ENCODE data around the gene TWNK. TPM values are rescaled to one million over a fixed set of nuclear protein-coding genes. Genes with fewer than 3 reads are reported as not detected.

The TWNK gene
- total and polyA plus RNA-seq, 2 of the 4 experiments (the other 2 are of a cell fraction): 7.7 to 8.8 TPM

GRCh38 chr10:101011517-101012423 lies 24.4 kb downstream of the TWNK start:
- H3K79me1 ChIP-seq (ENCODE audit: low read depth in 1 of 2, low read length in 2 of 2): peaks cover 3 to 28% of the 10 kb centered on the region in 2 experiments; a peak in 2 of 4 replicates
- H3K18ac ChIP-seq (ENCODE audit: low read depth, low read length): no peak overlapping the region
- no peak overlapping the region for H3K56ac ChIP-seq (ENCODE audit: extremely low read depth, insufficient read depth, low read length)
- intact Hi-C loops (cut with micrococcal nuclease): loop anchor here (10.0 kb wide), 1 partner anchor 447 kb away; no protein-coding TSS in a partner anchor
- peak overlapping the region; percentile 46 for H2AK5ac ChIP-seq (ENCODE audit: low read depth, low read length)
- H2AK9ac ChIP-seq (replicated peaks; ENCODE audit: low read depth, low read length, poor library complexity): peak overlapping the region; percentile 94
- peak overlapping the region; percentile 41 for H2BK120ac ChIP-seq (ENCODE audit: low read depth, low read length)
- dilution Hi-C loops (cut with HindIII; ENCODE audit: low sequenced_read_pairs, unreplicated experiment): no loop called here
- H4K91ac ChIP-seq (ENCODE audit: insufficient read depth, low read depth, low read length): peak overlapping the region; percentile 55
- no peak overlapping the region for H3K9ac ChIP-seq (ENCODE audit: low read depth, low read length)
- H3K4ac ChIP-seq (ENCODE audit: low read depth, low read length): peak overlapping the region; percentile 56
- H4K5ac ChIP-seq (ENCODE audit: low read depth, low read length): no peak overlapping the region; the same call in 1 of the 2 replicates
- H3K9me3 ChIP-seq (ENCODE audit: control insufficient read depth, insufficient read depth, low read length): no peaks in the 10 kb centered on the region
- CTCF ChIA-PET: interaction anchor here (1.5 to 2.0 kb wide), 3 partner anchors 10 to 14 kb away, joined by 5 to 13 read pairs (median 10); partner anchors contain the start of gene LZTS2
- ATAC-seq (ENCODE audit: low read depth) (no peak), DNase-seq (peak; percentile 29)
- in situ Hi-C loops (cut with MboI; ENCODE audit: low sequenced_read_pairs): no loop called here
- H3K23ac ChIP-seq (ENCODE audit: low read depth, low read length): no peak overlapping the region
- H3K9me1 ChIP-seq (ENCODE audit: insufficient read depth, low read length): peaks cover 27% of the 10 kb centered on the region
- POLR2A ChIA-PET (ENCODE audit: unreplicated experiment): no interaction called here
- H4K8ac ChIP-seq (ENCODE audit: low read depth in 2 of 2, low read length in 2 of 2): peak overlapping the region; percentile 62 to 65
- no peak overlapping the region for H3K27ac ChIP-seq (ENCODE audit: insufficient read depth, low read length)
- H2AFZ ChIP-seq (replicated peaks; ENCODE audit: low read length, poor library complexity): peak overlapping the region; percentile 89
- WGBS, 2 experiments (ENCODE audit: extremely low coverage in 2 of 2, insufficient read length in 1 of 2): no CpG with 5 or more reads among the region's 22 CpGs
- H3K27me3 ChIP-seq (ENCODE audit: control insufficient read depth, insufficient read depth, low read length): no peaks in the 10 kb centered on the region
- no peak for TF ChIP-seq MAFK (IDR thresholded peaks at IDR 0.05; ENCODE audit: low read depth, low read length)
- TF ChIP-seq, protein P1, sequence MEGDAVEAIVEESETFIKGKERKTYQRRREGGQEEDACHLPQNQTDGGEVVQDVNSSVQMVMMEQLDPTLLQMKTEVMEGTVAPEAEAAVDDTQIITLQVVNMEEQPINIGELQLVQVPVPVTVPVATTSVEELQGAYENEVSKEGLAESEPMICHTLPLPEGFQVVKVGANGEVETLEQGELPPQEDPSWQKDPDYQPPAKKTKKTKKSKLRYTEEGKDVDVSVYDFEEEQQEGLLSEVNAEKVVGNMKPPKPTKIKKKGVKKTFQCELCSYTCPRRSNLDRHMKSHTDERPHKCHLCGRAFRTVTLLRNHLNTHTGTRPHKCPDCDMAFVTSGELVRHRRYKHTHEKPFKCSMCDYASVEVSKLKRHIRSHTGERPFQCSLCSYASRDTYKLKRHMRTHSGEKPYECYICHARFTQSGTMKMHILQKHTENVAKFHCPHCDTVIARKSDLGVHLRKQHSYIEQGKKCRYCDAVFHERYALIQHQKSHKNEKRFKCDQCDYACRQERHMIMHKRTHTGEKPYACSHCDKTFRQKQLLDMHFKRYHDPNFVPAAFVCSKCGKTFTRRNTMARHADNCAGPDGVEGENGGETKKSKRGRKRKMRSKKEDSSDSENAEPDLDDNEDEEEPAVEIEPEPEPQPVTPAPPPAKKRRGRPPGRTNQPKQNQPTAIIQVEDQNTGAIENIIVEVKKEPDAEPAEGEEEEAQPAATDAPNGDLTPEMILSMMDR (conservative IDR thresholded peaks at IDR 0.05; ENCODE audit: low read depth, low read length): peak; percentile 44
- H2BK20ac ChIP-seq (ENCODE audit: low read depth, low read length): peak overlapping the region; percentile 51
- peaks cover 19% of the 10 kb centered on the region for H4K20me1 ChIP-seq (ENCODE audit: insufficient read depth, low read length)
- peaks cover 40% of the 10 kb centered on the region for H3K4me1 ChIP-seq (ENCODE audit: control insufficient read depth, insufficient read depth, low read length)
- peak overlapping the region; percentile 26 for H2BK5ac ChIP-seq (ENCODE audit: low read depth, low read length, poor library complexity, severe bottlenecking)
- BruUV-seq (replicated peaks): no TSS peak
- H3K14ac ChIP-seq (replicated peaks; ENCODE audit: low read depth, low read length): peak overlapping the region; percentile 25; the same call in 1 of the 2 replicates
- H3K36me3 ChIP-seq (ENCODE audit: control insufficient read depth, insufficient read depth, low read length): peaks cover 5% of the 10 kb centered on the region; the same call in 1 of the 2 replicates
- H2BK15ac ChIP-seq (ENCODE audit: low read depth, low read length): peak overlapping the region; percentile 18; the same call in 2 of the 3 replicates
- H3K4me3 ChIP-seq (ENCODE audit: insufficient read depth, low read depth, low read length): no peak overlapping the region
- no peak overlapping the region for H3K4me2 ChIP-seq (ENCODE audit: low read depth, low read length)
